Fibroblast of skin of back (primary cell): Measurements from ENCODE around the gene EVI5.
A peak's percentile ranks its signal among the peaks of the same experiment; 100 is the strongest.

Experiments used
- DNase-seq: peaks from one replicate; pipeline ENCODE4 v3.0.0-alpha.2; 2013

Gene EVI5

GRCh38 chr1:92505015-92505692 is 279.8 kb downstream of the EVI5 start:
- no peak for DNase-seq

GRCh38 chr1:92504291-92505014 is 280.5 kb downstream of the EVI5 start:
- DNase-seq = no peak

- DNase-seq = no peak
Observed at GRCh38 chr1:92503926-92504285, 281.0 kb downstream of the EVI5 start.

- no peak for DNase-seq
Observed at GRCh38 chr1:92503043-92503925, 281.6 kb downstream of the EVI5 start.

GRCh38 chr1:92502247-92502646 is 282.7 kb downstream of the EVI5 start:
- peak; percentile 70 for DNase-seq

- no peak for DNase-seq
Observed at GRCh38 chr1:92500552-92500951, 284.4 kb downstream of the EVI5 start.

GRCh38 chr1:92495392-92496063 is 289.4 kb downstream of the EVI5 start:
- no peak for DNase-seq

GRCh38 chr1:92494485-92495141 is 290.3 kb downstream of the EVI5 start:
- no peak for DNase-seq

GRCh38 chr1:92493139-92493538 is 291.8 kb downstream of the EVI5 start:
- DNase-seq = no peak

DNA sequence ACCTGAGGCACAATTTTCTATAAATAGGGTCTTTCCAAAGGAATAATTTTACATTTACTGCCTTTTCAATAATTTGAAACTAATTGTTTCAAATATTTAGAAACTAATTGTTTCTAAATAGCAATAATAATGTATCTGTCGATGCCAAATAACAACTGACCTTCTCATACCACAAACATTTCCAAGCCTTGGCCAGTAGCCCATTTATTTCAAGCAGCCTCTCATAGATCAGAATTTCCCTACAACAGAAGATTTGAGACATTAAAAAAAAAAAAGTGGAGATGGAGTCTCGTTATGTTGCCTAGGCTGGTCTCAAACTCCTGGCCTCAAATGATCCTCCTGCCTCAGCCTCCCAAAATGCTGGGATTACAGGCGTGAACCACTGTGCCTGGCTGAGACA is 296.1 kb downstream of the EVI5 start:
- DNase-seq = no peak

GRCh38 chr1:92488416-92488815 is 296.5 kb downstream of the EVI5 start:
- no peak for DNase-seq

DNA sequence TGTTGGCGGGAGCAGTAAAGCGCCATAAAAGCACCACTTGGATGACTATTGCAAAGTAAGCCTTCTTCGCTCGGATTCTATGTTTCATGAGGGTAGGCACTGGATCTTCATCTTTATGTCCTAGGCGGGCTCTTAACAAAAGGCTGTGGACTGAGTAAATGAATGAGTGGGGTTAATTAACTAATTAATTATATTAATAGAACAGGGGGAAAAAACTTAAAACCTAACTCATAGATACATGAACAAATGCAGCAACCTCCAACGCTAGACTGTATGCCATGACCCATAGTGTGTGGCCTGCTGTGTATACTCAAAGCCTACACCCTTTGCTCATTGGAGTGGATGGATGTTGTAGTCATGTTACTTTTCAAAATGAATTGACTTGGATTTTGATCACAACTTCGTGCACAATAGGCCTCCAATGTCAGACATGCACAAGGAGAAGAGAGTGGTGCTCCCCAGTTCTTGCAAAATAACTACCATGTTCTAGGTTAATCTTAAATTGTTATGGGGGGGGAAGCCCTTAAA is 297.8 kb downstream of the EVI5 start:
- no peak for DNase-seq

- DNase-seq = no peak
Observed at GRCh38 chr1:92486251-92487077, 298.4 kb downstream of the EVI5 start, which contains the start of gene GFI1. Gene GFI1 (minus strand): TSS chr1:92486925. CDS start chr1:92483487, 3,438 bp downstream.

DNA sequence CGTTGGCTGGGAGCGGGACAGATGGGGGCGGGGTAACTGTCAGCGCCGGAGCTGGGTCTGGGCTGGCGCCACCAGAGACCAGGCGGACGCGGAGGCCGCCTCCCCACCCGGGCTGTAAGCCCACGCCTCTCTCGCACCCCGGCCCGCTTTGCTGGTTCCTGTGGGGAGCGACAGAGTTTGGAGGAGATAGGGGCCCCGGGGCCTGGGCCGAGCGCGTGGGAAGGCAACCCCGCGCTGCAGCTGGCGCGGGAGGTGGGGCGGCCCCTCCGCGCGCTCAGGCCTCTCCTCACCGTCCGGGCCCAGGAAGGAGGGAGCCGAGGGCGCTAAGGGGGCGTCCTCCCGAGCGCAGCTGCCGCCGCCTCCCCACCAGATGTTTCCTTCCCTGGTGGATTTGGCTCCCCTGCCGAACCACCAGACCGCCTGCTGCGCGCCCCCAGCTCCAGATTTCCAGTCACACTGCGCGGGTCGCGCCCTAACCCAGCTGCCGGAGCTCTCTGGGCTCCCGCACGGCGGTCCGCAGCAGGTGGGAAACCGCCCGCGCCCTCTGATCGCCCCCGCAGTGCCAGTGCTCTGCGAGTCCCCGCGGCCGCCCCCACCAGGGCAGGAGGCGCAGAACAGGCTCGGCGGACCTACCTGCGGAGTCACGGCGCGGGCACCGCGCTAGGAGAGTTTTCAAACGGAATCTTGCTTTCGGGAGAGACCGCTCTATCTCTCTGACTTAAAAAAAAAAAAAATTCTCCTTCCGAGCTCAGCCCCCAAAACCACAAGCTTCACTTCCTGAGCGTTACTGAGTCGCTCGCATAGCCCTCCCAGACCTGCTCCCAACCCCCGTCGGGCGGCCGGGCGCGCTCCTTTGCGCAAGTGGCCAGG is 299.3 kb downstream of the EVI5 start:
- DNase-seq = no peak

- DNase-seq = no peak
Observed at GRCh38 chr1:92484472-92485380, 300.2 kb downstream of the EVI5 start.

- no peak for DNase-seq
Observed at GRCh38 chr1:92483610-92484471, 301.1 kb downstream of the EVI5 start.
